Esophagus squamous epithelium (tissue), 4 donors: ENCODE results near the gene UGT2B11.

Experiments used
- CTCF ChIP-seq, 6 experiments: fragments of 450-650 bp in 4 of 6; fragments of 200-600 bp in 2 of 6; sonication (generic) in 2 of 6; IDR thresholded peaks; one replicate each; pipeline ENCODE4 v1.5.1; 2016 to 2019; ENCODE audit warnings: antibody characterized with exemption in 6 of 6, mild to moderate bottlenecking in 4 of 6, moderate library complexity in 4 of 6
- POLR2A ChIP-seq, 4 donors: fragments of 450-650 bp; IDR thresholded peaks; one replicate each; pipeline ENCODE4 v1.6.1; 2017; ENCODE audit warnings: antibody characterized with exemption in 4 of 4, mild to moderate bottlenecking in 4 of 4, moderate library complexity in 3 of 4

GRCh38 chr4:69239557-69240168 lies 25.1 kb upstream of the UGT2B11 start:
- TF ChIP-seq CTCF (IDR thresholded peaks at IDR 0.05) (no peak), POLR2A (IDR thresholded peaks at IDR 0.05) (no peak)
